Suprapubic skin (tissue), 4 donors: ENCODE data around the gene RASSF8. TPM values are rescaled to one million over a fixed set of nuclear protein-coding genes. Genes with fewer than 3 reads are reported as not detected.

Experiments used
- DNase-seq, 2 donors: peaks; one replicate each; pipeline ENCODE4 v3.0.0-alpha.2; 2019; ENCODE audit warnings: low spot score in 2 of 2
- H3K27ac ChIP-seq: fragments of 200-600 bp; sonication (generic); one replicate; pipeline ENCODE4 v1.5.1; 2019
- H3K27me3 ChIP-seq: fragments of 200-600 bp; sonication (generic); one replicate; pipeline ENCODE4 v1.5.1; 2019
- H3K36me3 ChIP-seq: fragments of 200-600 bp; sonication (generic); one replicate; pipeline ENCODE4 v1.5.1; 2019
- H3K4me1 ChIP-seq: fragments of 200-600 bp; sonication (generic); one replicate; pipeline ENCODE4 v1.5.1; 2019
- H3K4me3 ChIP-seq: fragments of 200-600 bp; sonication (generic); one replicate; pipeline ENCODE4 v1.5.1; 2019; ENCODE audit warnings: mild to moderate bottlenecking
- H3K9me3 ChIP-seq: fragments of 200-600 bp; sonication (generic); one replicate; pipeline ENCODE4 v1.5.1; 2019
- CTCF ChIP-seq, 2 donors: fragments of 200-600 bp in 1 of 2; fragments of 450-650 bp in 1 of 2; sonication (generic) in 1 of 2; IDR thresholded peaks; one replicate each; pipeline ENCODE4 v1.5.1; 2016 to 2019; ENCODE audit warnings: antibody characterized with exemption in 2 of 2, mild to moderate bottlenecking in 1 of 2, moderate library complexity in 1 of 2
- EP300 ChIP-seq: sonication (generic); formaldehyde crosslinking; IDR thresholded peaks from one replicate; pipeline ENCODE4 v1.6.1; 2017; ENCODE audit warnings: antibody characterized with exemption
- POLR2A ChIP-seq, 2 donors: fragments of 450-650 bp; IDR thresholded peaks; one replicate each; pipeline ENCODE4 v1.6.1; 2017; ENCODE audit warnings: antibody characterized with exemption in 2 of 2, mild to moderate bottlenecking in 2 of 2, moderate library complexity in 2 of 2
- POLR2AphosphoS5 ChIP-seq, 3 donors: sonication (generic); formaldehyde crosslinking; IDR thresholded peaks; one replicate each; pipeline ENCODE4 v1.6.1; 2017; ENCODE audit warnings: antibody characterized with exemption in 3 of 3
- WGBS: methylation state at CpG from one replicate; pipeline ENCODE4 v1.1.5; 2018; 5-methylcytosine and 5-hydroxymethylcytosine counted together
- total RNA-seq, 4 donors: library from RNA; depleted of rRNA; stranded (reverse); fragments of >200 nt; gene quantifications; one replicate each; pipeline ENCODE4 v1.1.0, GENCODE V29; 2016

The RASSF8 gene
- total RNA-seq, 4 donors from 2014 or later: 5.4 to 14.2 (median 6.1) TPM

- no peak for TF ChIP-seq CTCF (IDR thresholded peaks at IDR 0.05)
- no peak for TF ChIP-seq EP300
- TF ChIP-seq POLR2A (IDR thresholded peaks at IDR 0.05): no peak
- no peak for TF ChIP-seq POLR2AphosphoS5 (IDR thresholded peaks at IDR 0.05)
- WGBS: 86% methylated on average over 2 of the region's 2 CpGs
Measured at GRCh38 chr12:25990495-25990894, 32.0 kb downstream of the RASSF8 start.

GRCh38 chr12:25992026-25992782, 33.7 kb downstream of the RASSF8 start:
- Histone ChIP-seq H3K4me1 (peaks cover under 1% of the 10 kb centered on the region), H3K27me3 (no peaks in the 10 kb centered on the region), H3K4me3 (no peak overlapping the region), H3K36me3 (no peaks in the 10 kb centered on the region), H3K27ac (no peak overlapping the region), H3K9me3 (no peaks in the 10 kb centered on the region)
- DNase-seq: no peak
- TF ChIP-seq POLR2A (IDR thresholded peaks at IDR 0.05) (no peak), EP300 (no peak), CTCF (IDR thresholded peaks at IDR 0.05) (no peak), POLR2AphosphoS5 (IDR thresholded peaks at IDR 0.05) (no peak)
- WGBS: 48% methylated on average over 4 of the region's 4 CpGs

More at GRCh38 chr12:25990495-25990894, 32.0 kb downstream of the RASSF8 start:
- Histone ChIP-seq H3K4me1 (peaks cover 5% of the 10 kb centered on the region), H3K27ac (no peak overlapping the region), H3K36me3 (no peaks in the 10 kb centered on the region), H3K4me3 (no peak overlapping the region), H3K27me3 (no peaks in the 10 kb centered on the region), H3K9me3 (no peaks in the 10 kb centered on the region)
- no peak for DNase-seq

GRCh38 chr12:25993901-25994651, 35.6 kb downstream of the RASSF8 start:
- TF ChIP-seq CTCF (IDR thresholded peaks at IDR 0.05) (no peak), POLR2AphosphoS5 (IDR thresholded peaks at IDR 0.05) (no peak), POLR2A (IDR thresholded peaks at IDR 0.05) (no peak), EP300 (no peak)
- H3K36me3 ChIP-seq: no peaks in the 10 kb centered on the region
- DNase-seq: no peak
- H3K9me3 ChIP-seq: no peaks in the 10 kb centered on the region
- no peak overlapping the region for H3K4me3 ChIP-seq
- no peak overlapping the region for H3K27ac ChIP-seq
- 67% methylated on average over 3 of the region's 3 CpGs for WGBS
- H3K27me3 ChIP-seq: no peaks in the 10 kb centered on the region
- peaks cover 8% of the 10 kb centered on the region for H3K4me1 ChIP-seq

DNA sequence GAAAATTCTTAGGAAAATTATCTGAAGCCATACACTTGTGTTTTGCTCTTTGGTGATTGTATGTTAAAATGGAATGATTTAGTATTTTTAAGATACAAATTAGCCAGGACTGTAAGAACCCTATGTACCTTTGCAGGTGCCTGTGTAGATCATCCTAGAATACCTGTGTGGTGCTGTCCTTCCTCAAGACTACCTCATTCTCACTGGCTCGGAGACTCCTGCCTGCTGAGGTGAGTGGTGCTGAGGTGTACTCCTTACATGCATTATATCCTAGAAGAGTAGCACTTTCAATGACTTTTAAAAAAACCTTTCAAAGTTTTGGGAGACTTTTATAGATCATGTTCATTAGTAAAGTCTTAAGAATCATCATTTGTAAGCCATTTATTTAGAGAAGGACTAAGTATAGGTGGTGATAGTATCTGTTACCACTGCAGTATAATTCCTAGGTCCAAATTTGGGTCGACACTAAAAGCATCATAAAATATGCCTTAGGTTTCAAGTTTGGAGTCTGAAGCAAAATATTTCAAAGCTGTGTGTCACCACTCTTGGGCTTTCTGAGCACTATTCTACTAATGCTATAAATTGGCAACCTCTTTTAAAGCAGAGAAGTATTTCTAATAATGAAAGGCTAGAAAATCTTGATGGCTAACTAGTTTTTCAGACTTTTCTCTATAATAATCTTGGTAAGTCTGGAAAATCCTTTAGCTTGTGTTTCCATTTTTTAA, 36.6 kb downstream of the RASSF8 start:
- no peak overlapping the region for H3K27ac ChIP-seq
- 75% methylated on average over 2 of the region's 2 CpGs for WGBS

More for the DNA sequence above, 36.6 kb downstream of the RASSF8 start:
- Histone ChIP-seq H3K4me1 (peaks cover 8% of the 10 kb centered on the region), H3K9me3 (no peaks in the 10 kb centered on the region), H3K27me3 (no peaks in the 10 kb centered on the region), H3K36me3 (no peaks in the 10 kb centered on the region), H3K4me3 (no peak overlapping the region)
- DNase-seq: no peak
- TF ChIP-seq CTCF (IDR thresholded peaks at IDR 0.05): no peak
- TF ChIP-seq POLR2A (IDR thresholded peaks at IDR 0.05): no peak
- TF ChIP-seq EP300: no peak
- TF ChIP-seq POLR2AphosphoS5 (IDR thresholded peaks at IDR 0.05): no peak
